Activated T-helper 1 cell treated with anti-CD3 and anti-CD28 coated beads, Interleukin-12 subunit alpha, Interleukin-12 subunit beta, Interleukin-2, Interleukin-4 antibody, amounts not matched to agents 30 ng/mL and 10 ng/mL and 1 ng/mL, durations not matched to agents 14 hours and 24 hours and 36 hours (primary cell): ENCODE results near the gene LSG1. TPM values are rescaled to one million over a fixed set of nuclear protein-coding genes. Genes with fewer than 3 reads are reported as not detected.
A peak's percentile ranks its signal among the peaks of the same experiment; 100 is the strongest.

Experiments used
- DNase-seq: peaks from one replicate; pipeline ENCODE4 v3.0.0; 2021; ENCODE audit warnings: low spot score
- H3K27ac Mint-ChIP-seq: one replicate; pipeline ENCODE4 v1.8.0; 2021; ENCODE audit warnings: mild to moderate bottlenecking, mixed read lengths
- H3K27me3 Mint-ChIP-seq: one replicate; pipeline ENCODE4 v1.8.0; 2022; ENCODE audit warnings: mild to moderate bottlenecking, moderate library complexity, mixed read lengths; ENCODE audit not compliant: insufficient read depth
- H3K36me3 Mint-ChIP-seq: one replicate; pipeline ENCODE4 v1.8.0; 2021; ENCODE audit warnings: low read depth, mixed read lengths
- H3K4me1 Mint-ChIP-seq: one replicate; pipeline ENCODE4 v1.8.0; 2021; ENCODE audit warnings: low read depth, mixed read lengths
- H3K4me3 Mint-ChIP-seq: one replicate; pipeline ENCODE4 v1.8.0; 2021; ENCODE audit warnings: mild to moderate bottlenecking, moderate library complexity, mixed read lengths
- H3K9me3 Mint-ChIP-seq: one replicate; pipeline ENCODE4 v1.8.0; 2021; ENCODE audit warnings: mixed read lengths
- intact Hi-C: fragments of 100-400 bp; cut with micrococcal nuclease; formaldehyde crosslinking; loops from one replicate; pipeline ENCODE4 v1.15.1; 2024
- total RNA-seq: library from RNA; stranded (reverse); gene quantifications from 2 replicates; pipeline ENCODE4 v1.2.3, GENCODE V29; 2022

LSG1 gene
- total RNA-seq, result 65.1 and 66.3 TPM in 2 replicates

- Mint-ChIP-seq H3K27ac (peak within 1 kb of the TSS; percentile 97), H3K36me3 (peaks cover 20% of the 10 kb centered on the region), H3K4me1 (peaks cover 68% of the 10 kb centered on the region), H3K27me3 (peaks cover 3% of the 10 kb centered on the region), H3K9me3 (no peaks in the 10 kb centered on the region), H3K4me3 (peak within 1 kb of the TSS; percentile 99)
- intact Hi-C loops, result loop anchor here (1.0 to 5.0 kb wide), 7 partner anchors 18 to 870 kb away; partner anchors contain the start of genes ACAP2, ATP13A3, PPP1R2 and XXYLT1
- DNase-seq, result peak; percentile 84
Observed at GRCh38 chr3:194671900-194672808, at the start of gene LSG1. TSS of gene LSG1 (minus strand) at chr3:194672191. CDS start at chr3:194672162, 29 bp downstream.

DNA sequence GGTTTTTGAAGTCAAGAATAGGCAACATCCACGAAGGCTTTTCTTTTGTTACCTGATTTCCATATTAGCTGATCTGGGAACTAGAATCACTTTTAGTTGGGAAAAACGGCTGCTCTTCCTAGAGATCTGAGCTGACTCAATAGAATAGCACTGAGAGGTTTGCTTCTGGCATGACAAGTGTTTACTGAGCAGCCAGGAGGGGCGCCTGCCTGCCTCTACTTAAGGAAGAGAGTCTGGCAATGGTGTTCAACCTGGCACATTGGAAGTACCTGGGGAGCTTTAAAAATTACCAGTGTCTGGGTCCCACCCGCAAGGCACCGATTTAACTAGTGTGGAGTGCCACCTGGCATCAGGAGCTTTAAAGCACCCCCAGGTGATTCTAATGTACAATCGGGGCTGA is 48.1 kb upstream of the LSG1 start:
- H3K9me3 Mint-ChIP-seq, result no peaks in the 10 kb centered on the region
- DNase-seq, result no peak
- no peaks in the 10 kb centered on the region for H3K36me3 Mint-ChIP-seq
- peaks cover 2% of the 10 kb centered on the region for H3K27me3 Mint-ChIP-seq
- no peak overlapping the region for H3K4me3 Mint-ChIP-seq
- H3K27ac Mint-ChIP-seq, result no peak overlapping the region
- no peaks in the 10 kb centered on the region for H3K4me1 Mint-ChIP-seq
- intact Hi-C loops, result no loop called here

DNA sequence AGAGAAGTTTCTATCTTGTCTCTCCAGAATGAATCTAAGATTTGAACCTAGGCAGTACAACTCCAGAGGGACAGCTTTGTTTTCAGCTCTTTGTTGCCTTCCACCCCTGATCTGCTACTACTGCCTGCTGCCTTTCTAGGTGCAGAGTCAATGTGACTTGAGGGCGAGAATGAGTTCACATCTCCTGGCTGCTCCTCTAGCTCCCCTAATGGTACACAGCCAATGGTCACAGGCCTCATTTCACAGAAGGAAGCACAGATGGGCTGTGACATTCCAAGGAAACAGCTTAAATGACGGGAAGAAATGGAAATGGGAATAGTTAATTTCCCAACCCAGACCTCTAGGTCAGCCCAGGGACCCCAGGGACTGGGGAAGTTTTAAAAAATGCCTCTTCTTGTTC is 46.1 kb upstream of the LSG1 start:
- no peak for DNase-seq
- Mint-ChIP-seq H3K4me1 (no peaks in the 10 kb centered on the region), H3K4me3 (no peak overlapping the region), H3K9me3 (no peaks in the 10 kb centered on the region), H3K27me3 (peaks cover 2% of the 10 kb centered on the region), H3K27ac (no peak overlapping the region), H3K36me3 (no peaks in the 10 kb centered on the region)
- intact Hi-C loops, result no loop called here

GRCh38 chr3:194715022-194715800 is 43.2 kb upstream of the LSG1 start:
- no peak overlapping the region for H3K4me3 Mint-ChIP-seq
- intact Hi-C loops, result no loop called here
- no peaks in the 10 kb centered on the region for H3K36me3 Mint-ChIP-seq
- H3K27me3 Mint-ChIP-seq, result no peaks in the 10 kb centered on the region
- no peaks in the 10 kb centered on the region for H3K9me3 Mint-ChIP-seq
- no peak for DNase-seq
- H3K4me1 Mint-ChIP-seq, result no peaks in the 10 kb centered on the region
- no peak overlapping the region for H3K27ac Mint-ChIP-seq

- intact Hi-C loops, result no loop called here
- no peaks in the 10 kb centered on the region for H3K36me3 Mint-ChIP-seq
- H3K9me3 Mint-ChIP-seq, result no peaks in the 10 kb centered on the region
- H3K4me1 Mint-ChIP-seq, result no peaks in the 10 kb centered on the region
- H3K27ac Mint-ChIP-seq, result no peak overlapping the region
- no peak for DNase-seq
- H3K27me3 Mint-ChIP-seq, result no peaks in the 10 kb centered on the region
- H3K4me3 Mint-ChIP-seq, result no peak overlapping the region
Observed at GRCh38 chr3:194714564-194714963, 42.6 kb upstream of the LSG1 start.

DNA sequence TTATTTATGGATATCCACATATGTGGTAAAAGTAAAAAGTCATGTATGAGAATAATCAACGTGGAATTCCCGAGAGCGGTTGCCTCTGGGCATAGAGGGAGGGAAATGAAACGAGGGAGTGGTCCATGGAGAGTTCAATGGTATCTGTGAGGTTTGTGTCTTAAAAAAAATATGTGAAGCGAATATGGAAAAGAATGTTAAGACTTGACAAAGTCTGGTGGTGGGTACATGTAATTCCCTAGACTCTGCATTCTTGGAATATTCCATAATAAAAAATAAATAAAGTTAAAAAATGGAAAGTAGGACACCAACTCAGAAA is 42.1 kb upstream of the LSG1 start:
- DNase-seq, result no peak
- no peaks in the 10 kb centered on the region for H3K4me1 Mint-ChIP-seq
- no peak overlapping the region for H3K4me3 Mint-ChIP-seq

DNA sequence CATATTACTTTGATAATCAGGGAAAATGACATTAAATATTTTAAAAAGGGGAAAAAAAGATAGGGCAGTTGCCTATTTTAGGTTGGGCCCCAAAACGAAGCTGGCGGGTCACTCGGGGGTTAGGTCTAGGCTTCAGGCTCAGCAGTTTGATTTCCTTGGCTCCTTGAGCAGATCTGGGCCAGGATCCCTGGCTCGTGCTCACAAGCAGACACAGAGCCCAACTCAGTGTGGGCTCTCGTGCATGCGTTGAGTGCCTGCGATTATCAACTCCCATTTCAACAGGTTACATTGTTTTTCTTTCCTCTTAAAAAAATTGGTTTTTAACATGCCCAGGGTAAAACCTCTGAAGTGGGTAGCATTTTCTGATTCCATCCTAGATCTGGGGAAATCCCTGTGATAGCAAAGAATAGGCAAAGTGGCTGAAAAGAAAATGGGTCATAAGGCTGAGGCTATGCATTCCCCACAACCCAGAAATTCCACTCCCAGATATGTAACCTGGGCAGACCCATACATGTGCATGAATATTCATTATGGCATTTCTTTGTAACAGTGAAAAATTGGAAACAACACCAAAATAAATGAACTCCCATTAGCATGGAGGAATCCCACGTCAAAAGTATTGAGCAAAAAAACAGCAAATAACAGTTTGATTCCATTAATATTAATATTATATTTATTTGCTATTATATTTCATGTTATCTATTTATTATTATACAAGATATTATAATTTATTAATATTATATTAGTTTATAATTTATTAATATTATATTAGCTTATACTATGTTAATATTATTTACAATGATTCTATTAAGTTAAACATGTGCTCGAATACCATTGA is 41.5 kb upstream of the LSG1 start:
- H3K27me3 Mint-ChIP-seq, result no peaks in the 10 kb centered on the region
- intact Hi-C loops, result no loop called here
- H3K27ac Mint-ChIP-seq, result no peak overlapping the region
- no peak overlapping the region for H3K4me3 Mint-ChIP-seq
- no peaks in the 10 kb centered on the region for H3K9me3 Mint-ChIP-seq
- H3K4me1 Mint-ChIP-seq, result no peaks in the 10 kb centered on the region
- DNase-seq, result no peak
- no peaks in the 10 kb centered on the region for H3K36me3 Mint-ChIP-seq

More for the DNA sequence above, 42.1 kb upstream of the LSG1 start:
- H3K9me3 Mint-ChIP-seq, result no peaks in the 10 kb centered on the region
- H3K27me3 Mint-ChIP-seq, result no peaks in the 10 kb centered on the region
- intact Hi-C loops, result no loop called here
- no peak overlapping the region for H3K27ac Mint-ChIP-seq
- H3K36me3 Mint-ChIP-seq, result no peaks in the 10 kb centered on the region

DNA sequence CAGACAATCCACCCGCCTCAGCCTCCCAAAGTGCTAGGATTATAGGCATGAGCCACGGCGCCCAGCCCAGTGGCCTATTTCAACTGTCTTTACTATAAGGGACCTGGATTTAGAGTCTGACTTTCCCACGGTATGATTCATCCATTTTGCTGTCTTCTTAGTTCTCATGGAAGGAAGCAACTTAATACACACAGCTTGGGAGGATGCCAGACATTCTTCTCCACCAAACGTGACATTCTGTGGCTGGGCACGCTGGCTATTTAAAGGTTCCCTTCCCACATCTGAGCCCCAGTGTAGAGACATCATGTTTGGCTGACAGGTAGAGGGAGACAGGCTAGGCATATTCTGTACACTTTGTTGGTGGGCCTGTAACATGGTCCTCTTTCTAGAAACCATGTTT is 39.9 kb upstream of the LSG1 start:
- Mint-ChIP-seq H3K27ac (no peak overlapping the region), H3K4me3 (no peak overlapping the region), H3K27me3 (no peaks in the 10 kb centered on the region), H3K4me1 (no peaks in the 10 kb centered on the region), H3K36me3 (no peaks in the 10 kb centered on the region), H3K9me3 (peaks cover 4% of the 10 kb centered on the region)
- intact Hi-C loops, result no loop called here
- no peak for DNase-seq

DNA sequence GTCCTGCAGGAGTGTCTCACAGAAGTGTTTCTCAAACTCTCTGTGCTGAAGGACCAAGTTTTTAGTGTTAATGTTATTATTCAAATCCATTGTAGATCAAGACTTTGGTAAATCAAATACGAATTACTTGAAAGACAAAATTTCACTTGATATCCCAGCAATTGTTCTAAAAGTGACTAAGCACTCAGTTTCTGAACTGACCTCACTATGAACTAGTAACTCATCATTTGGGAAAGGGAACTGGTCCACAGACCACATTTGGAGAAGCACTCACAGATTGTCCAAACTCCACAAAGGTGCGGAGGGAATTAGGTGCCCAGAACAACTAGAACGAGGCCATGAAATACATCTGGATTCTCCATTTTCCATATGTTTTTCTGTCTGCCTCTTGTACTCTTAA is 39.3 kb upstream of the LSG1 start:
- intact Hi-C loops, result no loop called here
- Mint-ChIP-seq H3K9me3 (peaks cover 4% of the 10 kb centered on the region), H3K4me1 (no peaks in the 10 kb centered on the region)

GRCh38 chr3:194707147-194707540 is 35.2 kb upstream of the LSG1 start:
- peaks cover 4% of the 10 kb centered on the region for H3K9me3 Mint-ChIP-seq
- H3K4me3 Mint-ChIP-seq, result no peak overlapping the region

More for the DNA sequence above, 39.3 kb upstream of the LSG1 start:
- no peak overlapping the region for H3K27ac Mint-ChIP-seq
- no peak overlapping the region for H3K4me3 Mint-ChIP-seq
- H3K27me3 Mint-ChIP-seq, result no peaks in the 10 kb centered on the region
- DNase-seq, result no peak
- H3K36me3 Mint-ChIP-seq, result no peaks in the 10 kb centered on the region

GRCh38 chr3:194705761-194706160 is 33.8 kb upstream of the LSG1 start:
- H3K36me3 Mint-ChIP-seq, result no peaks in the 10 kb centered on the region
- peaks cover 2% of the 10 kb centered on the region for H3K27me3 Mint-ChIP-seq
- intact Hi-C loops, result no loop called here
- no peak overlapping the region for H3K4me3 Mint-ChIP-seq
- DNase-seq, result no peak
- H3K4me1 Mint-ChIP-seq, result no peaks in the 10 kb centered on the region
- H3K27ac Mint-ChIP-seq, result no peak overlapping the region
- H3K9me3 Mint-ChIP-seq, result peaks cover 4% of the 10 kb centered on the region

More at GRCh38 chr3:194707147-194707540, 35.2 kb upstream of the LSG1 start:
- Mint-ChIP-seq H3K27me3 (peaks cover 2% of the 10 kb centered on the region), H3K27ac (no peak overlapping the region), H3K36me3 (no peaks in the 10 kb centered on the region), H3K4me1 (no peaks in the 10 kb centered on the region)
- DNase-seq, result no peak
- intact Hi-C loops, result no loop called here

GRCh38 chr3:194705227-194705626 is 33.2 kb upstream of the LSG1 start:
- peaks cover 4% of the 10 kb centered on the region for H3K9me3 Mint-ChIP-seq
- H3K4me3 Mint-ChIP-seq, result no peak overlapping the region
- intact Hi-C loops, result no loop called here
- no peak overlapping the region for H3K27ac Mint-ChIP-seq
- DNase-seq, result no peak
- no peaks in the 10 kb centered on the region for H3K36me3 Mint-ChIP-seq
- H3K4me1 Mint-ChIP-seq, result no peaks in the 10 kb centered on the region
- peaks cover 2% of the 10 kb centered on the region for H3K27me3 Mint-ChIP-seq
